Measurements from ENCODE around the gene SYNJ2.

Gene SYNJ2

DNA sequence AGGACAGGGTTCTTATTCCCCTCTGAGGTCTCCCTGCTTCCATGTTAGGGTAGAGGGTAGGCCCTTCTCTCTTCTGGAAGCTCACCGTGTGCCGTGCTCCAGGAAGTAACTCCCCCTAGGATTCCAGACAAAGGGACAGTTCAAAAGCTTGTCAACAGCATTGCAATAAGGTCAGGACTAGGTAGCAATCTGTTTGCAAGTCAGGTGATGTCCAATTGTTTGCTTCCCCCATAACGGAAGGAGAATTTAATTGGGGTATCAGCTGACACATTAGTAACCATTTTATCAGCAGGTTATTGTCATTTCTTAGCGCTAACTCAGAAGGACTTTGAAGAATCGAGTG lies 41.9 kb downstream of the SYNJ2 start:
- no CpG with 5 or more reads among the region's 5 CpGs for WGBS, 2 donors (ENCODE audit: extremely low coverage in 2 of 2, insufficient read length in 2 of 2, insufficient replicate concordance in 1 of 2)
- Histone ChIP-seq H3K4me1 (ENCODE audit: control insufficient read depth in 2 of 2, insufficient read depth in 1 of 2, low read depth in 1 of 2, low read length in 2 of 2) (peaks cover 10 to 11% of the 10 kb centered on the region in 2 donors), H2BK5ac (ENCODE audit: low read length) (no peak overlapping the region), H3K27ac (replicated peaks; ENCODE audit: low read length) (no peak overlapping the region), H3K23ac (ENCODE audit: low read depth, low read length, poor library complexity) (no peak overlapping the region), H2AK5ac (ENCODE audit: low read depth, low read length) (no peak overlapping the region), H3K4me3 (ENCODE audit: low read length in 2 of 2) (no peak overlapping the region), H3K9ac (ENCODE audit: low read depth, low read length, poor library complexity) (no peak overlapping the region), H3K18ac (ENCODE audit: low read length) (no peak overlapping the region), H4K8ac (ENCODE audit: low read depth, low read length) (no peak overlapping the region), H2AFZ (ENCODE audit: low read length) (no peak overlapping the region), H2BK15ac (ENCODE audit: low read length) (no peak overlapping the region), H3K14ac (ENCODE audit: low read length) (no peak overlapping the region), H3K4ac (ENCODE audit: low read length) (no peak overlapping the region), H3K4me2 (ENCODE audit: insufficient read depth, low read length, poor library complexity, severe bottlenecking) (no peak overlapping the region), H3K79me1 (ENCODE audit: low read depth, low read length) (peaks cover 2% of the 10 kb centered on the region), H3K36me3 (replicated peaks in 1 of 2; ENCODE audit: control insufficient read depth in 2 of 2, insufficient read depth in 2 of 2, low read length in 2 of 2) (peaks cover 3 to 4% of the 10 kb centered on the region in 2 donors), H3K9me3 (replicated peaks in 1 of 2; ENCODE audit: control insufficient read depth in 2 of 2, insufficient read depth in 1 of 2, low read depth in 1 of 2, low read length in 2 of 2) (no peaks in the 10 kb centered on the region), H3K27me3 (ENCODE audit: control insufficient read depth in 3 of 3, insufficient read depth in 3 of 3, low read depth in 1 of 3, low read length in 3 of 3) (no peaks in the 10 kb centered on the region), H2BK120ac (ENCODE audit: low read depth, low read length) (no peak overlapping the region), H2BK12ac (ENCODE audit: low read length) (no peak overlapping the region), H4K91ac (ENCODE audit: low read depth, low read length, poor library complexity) (no peak overlapping the region)
- DNase-seq (ENCODE audit: low spot score), result no peak

DNA sequence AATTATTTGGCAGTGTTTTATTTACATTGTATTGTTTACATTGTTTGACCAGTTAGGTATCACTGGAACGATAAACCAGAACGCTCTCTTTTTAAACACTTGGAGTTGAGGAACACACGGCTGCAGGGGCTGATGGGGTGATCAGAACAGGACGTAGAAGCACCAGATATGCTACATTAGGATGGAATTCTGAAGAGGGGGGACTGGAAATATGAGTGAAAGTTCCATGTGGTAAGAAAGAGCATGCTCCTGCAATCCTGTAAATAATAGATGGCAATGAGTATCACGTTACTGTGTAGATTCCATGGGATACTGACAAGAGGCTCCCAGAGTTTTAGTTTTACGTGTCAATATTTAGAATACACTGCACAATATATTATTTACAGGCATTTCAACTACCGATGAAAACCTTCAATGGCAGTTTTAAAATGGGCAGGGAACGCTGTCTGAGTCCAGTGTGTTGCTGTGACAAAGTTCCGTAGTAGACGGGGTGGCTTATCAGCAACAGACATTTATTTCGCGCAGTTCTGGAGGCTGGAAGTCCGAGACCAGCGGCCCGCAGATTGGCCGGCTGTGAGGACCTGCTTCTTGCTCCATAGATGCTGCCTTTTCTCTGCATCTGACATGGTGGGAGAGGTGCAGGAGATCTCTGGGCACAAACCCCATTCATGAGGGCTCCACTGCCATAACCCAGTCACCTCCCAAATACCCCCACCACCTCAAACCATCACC lies 43.1 kb downstream of the SYNJ2 start:
- no peak for DNase-seq (ENCODE audit: low spot score)
- no peak overlapping the region for H3K9ac ChIP-seq (ENCODE audit: low read depth, low read length, poor library complexity)
- H4K91ac ChIP-seq (ENCODE audit: low read depth, low read length, poor library complexity), result no peak overlapping the region
- H3K23ac ChIP-seq (ENCODE audit: low read depth, low read length, poor library complexity), result no peak overlapping the region
- no peak overlapping the region for H3K18ac ChIP-seq (ENCODE audit: low read length)
- no peak overlapping the region for H3K14ac ChIP-seq (ENCODE audit: low read length)
- no peak overlapping the region for H2AK5ac ChIP-seq (ENCODE audit: low read depth, low read length)
- no peak overlapping the region for H4K8ac ChIP-seq (ENCODE audit: low read depth, low read length)
- H3K79me1 ChIP-seq (ENCODE audit: low read depth, low read length), result peaks cover 2% of the 10 kb centered on the region
- H3K36me3 ChIP-seq (replicated peaks in 1 of 2; ENCODE audit: control insufficient read depth in 2 of 2, insufficient read depth in 2 of 2, low read length in 2 of 2), result peaks cover 3 to 4% of the 10 kb centered on the region in 2 donors
- no peak overlapping the region for H3K4me2 ChIP-seq (ENCODE audit: insufficient read depth, low read length, poor library complexity, severe bottlenecking)
- H3K4ac ChIP-seq (ENCODE audit: low read length), result no peak overlapping the region
- H3K4me3 ChIP-seq (ENCODE audit: low read length in 2 of 2), result no peak overlapping the region
- WGBS, 2 donors (ENCODE audit: extremely low coverage in 2 of 2, insufficient read length in 2 of 2, insufficient replicate concordance in 1 of 2), result no CpG with 5 or more reads among the region's 16 CpGs
- no peak overlapping the region for H2BK12ac ChIP-seq (ENCODE audit: low read length)
- H2BK5ac ChIP-seq (ENCODE audit: low read length), result no peak overlapping the region
- no peaks in the 10 kb centered on the region for H3K27me3 ChIP-seq (ENCODE audit: control insufficient read depth in 3 of 3, insufficient read depth in 3 of 3, low read depth in 1 of 3, low read length in 3 of 3)
- H3K4me1 ChIP-seq (ENCODE audit: control insufficient read depth in 2 of 2, insufficient read depth in 1 of 2, low read depth in 1 of 2, low read length in 2 of 2), result peaks cover 10 to 11% of the 10 kb centered on the region in 2 donors
- no peak overlapping the region for H3K27ac ChIP-seq (replicated peaks; ENCODE audit: low read length)
- no peak overlapping the region for H2BK120ac ChIP-seq (ENCODE audit: low read depth, low read length)
- no peak overlapping the region for H2AFZ ChIP-seq (ENCODE audit: low read length)
- no peak overlapping the region for H2BK15ac ChIP-seq (ENCODE audit: low read length)
- no peaks in the 10 kb centered on the region for H3K9me3 ChIP-seq (replicated peaks in 1 of 2; ENCODE audit: control insufficient read depth in 2 of 2, insufficient read depth in 1 of 2, low read depth in 1 of 2, low read length in 2 of 2)

GRCh38 chr6:158026054-158026900 lies 44.6 kb downstream of the SYNJ2 start:
- no peaks in the 10 kb centered on the region for H3K36me3 ChIP-seq (replicated peaks in 1 of 2; ENCODE audit: control insufficient read depth in 2 of 2, insufficient read depth in 2 of 2, low read length in 2 of 2)
- peaks cover 10 to 12% of the 10 kb centered on the region in 2 donors for H3K4me1 ChIP-seq (ENCODE audit: control insufficient read depth in 2 of 2, insufficient read depth in 1 of 2, low read depth in 1 of 2, low read length in 2 of 2)
- H3K27me3 ChIP-seq (ENCODE audit: control insufficient read depth in 3 of 3, insufficient read depth in 3 of 3, low read depth in 1 of 3, low read length in 3 of 3), result no peaks in the 10 kb centered on the region
- H2AFZ ChIP-seq (ENCODE audit: low read length), result no peak overlapping the region
- peak overlapping the region; percentile 42 for H2BK120ac ChIP-seq (ENCODE audit: low read depth, low read length)
- H2BK12ac ChIP-seq (ENCODE audit: low read length), result no peak overlapping the region
- H3K18ac ChIP-seq (ENCODE audit: low read length), result peak overlapping the region; percentile 89
- no peak overlapping the region for H3K14ac ChIP-seq (ENCODE audit: low read length)
- H3K4me3 ChIP-seq (ENCODE audit: low read length in 2 of 2), result no peak overlapping the region
- H4K91ac ChIP-seq (ENCODE audit: low read depth, low read length, poor library complexity), result no peak overlapping the region
- peak overlapping the region; percentile 59 for H3K23ac ChIP-seq (ENCODE audit: low read depth, low read length, poor library complexity)
- H3K9ac ChIP-seq (ENCODE audit: low read depth, low read length, poor library complexity), result no peak overlapping the region
- no peak overlapping the region for H4K8ac ChIP-seq (ENCODE audit: low read depth, low read length)
- H3K4ac ChIP-seq (ENCODE audit: low read length), result no peak overlapping the region
- no CpG with 5 or more reads among the region's 21 CpGs for WGBS, 2 donors (ENCODE audit: extremely low coverage in 2 of 2, insufficient read length in 2 of 2, insufficient replicate concordance in 1 of 2)
- H3K79me1 ChIP-seq (ENCODE audit: low read depth, low read length), result peaks cover 2% of the 10 kb centered on the region
- peak overlapping the region; percentile 78 for H2AK5ac ChIP-seq (ENCODE audit: low read depth, low read length)
- H2BK5ac ChIP-seq (ENCODE audit: low read length), result no peak overlapping the region
- H2BK15ac ChIP-seq (ENCODE audit: low read length), result peak overlapping the region; percentile 2
- DNase-seq (ENCODE audit: low spot score), result no peak
- no peak overlapping the region for H3K27ac ChIP-seq (replicated peaks; ENCODE audit: low read length)
- no peak overlapping the region for H3K4me2 ChIP-seq (ENCODE audit: insufficient read depth, low read length, poor library complexity, severe bottlenecking)
- no peaks in the 10 kb centered on the region for H3K9me3 ChIP-seq (replicated peaks in 1 of 2; ENCODE audit: control insufficient read depth in 2 of 2, insufficient read depth in 1 of 2, low read depth in 1 of 2, low read length in 2 of 2)

- DNase-seq (ENCODE audit: low spot score), result no peak
- Histone ChIP-seq H3K9ac (ENCODE audit: low read depth, low read length, poor library complexity) (peak overlapping the region; percentile 63), H3K4me1 (ENCODE audit: control insufficient read depth in 2 of 2, insufficient read depth in 1 of 2, low read depth in 1 of 2, low read length in 2 of 2) (peaks cover 12 to 20% of the 10 kb centered on the region in 2 donors), H2AFZ (ENCODE audit: low read length) (no peak overlapping the region), H3K27me3 (ENCODE audit: control insufficient read depth in 3 of 3, insufficient read depth in 3 of 3, low read depth in 1 of 3, low read length in 3 of 3) (no peaks in the 10 kb centered on the region), H3K36me3 (replicated peaks in 1 of 2; ENCODE audit: control insufficient read depth in 2 of 2, insufficient read depth in 2 of 2, low read length in 2 of 2) (no peaks in the 10 kb centered on the region), H3K9me3 (replicated peaks in 1 of 2; ENCODE audit: control insufficient read depth in 2 of 2, insufficient read depth in 1 of 2, low read depth in 1 of 2, low read length in 2 of 2) (no peaks in the 10 kb centered on the region), H3K27ac (replicated peaks; ENCODE audit: low read length) (no peak overlapping the region), H2BK15ac (ENCODE audit: low read length) (peak overlapping the region; percentile 2), H2AK5ac (ENCODE audit: low read depth, low read length) (peak overlapping the region; percentile 78), H3K4ac (ENCODE audit: low read length) (no peak overlapping the region), H3K23ac (ENCODE audit: low read depth, low read length, poor library complexity) (no peak overlapping the region), H2BK12ac (ENCODE audit: low read length) (no peak overlapping the region), H3K79me1 (ENCODE audit: low read depth, low read length) (peaks cover 2% of the 10 kb centered on the region), H3K14ac (ENCODE audit: low read length) (no peak overlapping the region), H3K4me3 (ENCODE audit: low read length in 2 of 2) (no peak overlapping the region), H3K4me2 (ENCODE audit: insufficient read depth, low read length, poor library complexity, severe bottlenecking) (no peak overlapping the region), H4K8ac (ENCODE audit: low read depth, low read length) (no peak overlapping the region), H2BK120ac (ENCODE audit: low read depth, low read length) (peak overlapping the region; percentile 42), H3K18ac (ENCODE audit: low read length) (peak overlapping the region; percentile 89), H4K91ac (ENCODE audit: low read depth, low read length, poor library complexity) (no peak overlapping the region), H2BK5ac (ENCODE audit: low read length) (peak overlapping the region; percentile 72)
- no CpG with 5 or more reads among the region's 23 CpGs for WGBS, 2 donors (ENCODE audit: extremely low coverage in 2 of 2, insufficient read length in 2 of 2, insufficient replicate concordance in 1 of 2)
These were observed 45.4 kb downstream of the SYNJ2 start for GRCh38 chr6:158026901-158027589.
